ENCODE results near the gene AMER3.

DNA sequence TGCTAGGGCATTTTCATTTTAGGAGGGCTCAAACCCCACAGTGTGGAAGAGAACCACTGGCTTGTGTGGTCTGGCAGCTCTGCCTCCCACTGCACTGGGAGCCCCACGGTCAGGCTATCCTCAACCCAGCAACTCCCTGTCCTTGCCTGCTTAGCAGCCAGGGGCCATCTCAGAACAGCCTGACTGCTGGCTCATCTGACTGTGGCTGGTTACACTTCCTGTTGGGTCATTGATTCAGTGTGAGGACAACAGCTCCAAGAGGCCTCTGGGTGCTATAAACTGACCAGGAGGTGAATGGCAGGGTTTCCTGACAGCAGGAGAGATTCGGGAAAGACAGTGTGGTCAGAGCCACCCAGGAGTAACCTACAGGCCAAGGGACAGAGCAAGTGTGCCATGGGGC is 40.1 kb downstream of the AMER3 start:
- no peak for TF ChIP-seq EZH2 (IDR thresholded peaks at IDR 0.05; ENCODE audit: borderline replicate concordance, low read depth, low read length, severe bottlenecking)
- no peak for TF ChIP-seq CTCF (IDR thresholded peaks at IDR 0.05; ENCODE audit: borderline replicate concordance, extremely low read depth, low read length, poor library complexity, severe bottlenecking)

Data from DND-41 (cell line).